ENCODE measurements around the gene PURB.
"Not testable (repeated sequence)": the region's sequence is repeated elsewhere in the genome, so short reads cannot be mapped to it uniquely, and the experiment has no call there.

Gene PURB

DNA sequence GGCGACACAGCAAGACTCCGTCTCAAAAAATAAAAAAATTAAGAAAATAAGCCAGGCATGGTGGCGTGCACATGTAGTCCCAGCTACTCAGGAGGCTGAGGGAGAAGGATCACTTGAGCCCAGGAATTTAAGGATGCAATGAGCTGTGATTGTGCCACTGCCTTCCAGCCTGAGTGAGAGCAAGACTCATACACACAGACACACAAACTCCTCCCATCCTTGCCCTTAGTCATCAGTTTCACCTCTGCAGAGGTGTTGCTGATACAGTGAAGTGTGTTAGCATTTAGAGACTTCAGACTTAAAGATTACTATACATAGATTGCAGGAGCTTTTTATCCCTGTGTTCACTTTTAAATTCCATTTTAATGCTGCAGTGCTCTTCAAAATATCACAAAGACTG, 31.9 kb downstream of the PURB start:
- no peak for DNase-seq (ENCODE audit: low spot score)

DNA sequence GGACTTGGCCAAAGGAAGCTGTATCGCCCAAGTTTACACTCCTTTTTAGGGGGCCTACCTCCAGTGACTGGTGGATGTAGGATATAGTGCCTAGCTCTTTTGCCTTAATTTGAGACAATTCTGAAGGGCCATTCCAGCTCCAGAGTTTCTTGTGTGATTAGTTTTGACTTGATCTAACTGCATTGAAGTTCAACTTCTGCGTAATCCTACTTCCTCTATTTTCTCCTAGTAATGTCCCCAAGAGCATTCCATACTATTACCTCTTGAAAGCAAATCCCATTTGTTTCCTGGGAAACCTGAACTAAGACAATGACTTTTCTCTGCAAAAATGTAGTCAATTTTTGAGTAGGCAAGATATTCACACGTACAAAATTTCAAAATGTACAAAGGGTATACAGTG, 32.7 kb downstream of the PURB start:
- no peak for DNase-seq (ENCODE audit: low spot score)

DNA sequence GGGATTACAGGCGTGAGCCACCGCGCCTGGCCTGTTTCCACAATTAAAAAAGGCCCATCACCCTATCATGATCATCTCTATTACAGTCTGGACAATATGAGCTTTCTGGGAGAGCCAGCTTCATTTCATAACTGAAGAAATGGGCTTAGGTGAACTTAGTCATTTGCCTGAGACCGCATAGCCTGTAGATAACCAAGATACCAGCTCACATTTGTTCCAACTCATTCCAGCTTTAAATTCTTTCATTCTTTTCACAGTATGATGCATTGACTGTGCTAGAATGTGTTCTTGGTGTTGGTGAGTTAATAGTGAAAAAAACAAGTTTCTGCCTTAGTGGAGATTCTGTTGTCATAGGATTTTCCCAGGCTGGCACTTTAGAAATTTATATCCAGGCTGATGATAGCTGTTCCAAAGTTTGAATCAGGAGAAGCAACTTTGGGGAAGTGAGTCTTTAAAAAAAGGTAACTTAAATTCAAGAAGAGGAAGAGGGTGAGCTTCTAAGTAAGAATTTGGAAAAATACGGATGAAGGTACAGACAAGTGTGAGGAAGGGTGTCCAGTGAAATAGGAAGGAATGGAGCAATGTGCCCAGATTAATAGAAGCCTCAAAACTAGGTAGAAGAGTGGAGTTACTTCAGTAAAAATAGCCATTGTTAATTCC, 35.3 kb downstream of the PURB start:
- no peak for DNase-seq (ENCODE audit: low spot score)

DNA sequence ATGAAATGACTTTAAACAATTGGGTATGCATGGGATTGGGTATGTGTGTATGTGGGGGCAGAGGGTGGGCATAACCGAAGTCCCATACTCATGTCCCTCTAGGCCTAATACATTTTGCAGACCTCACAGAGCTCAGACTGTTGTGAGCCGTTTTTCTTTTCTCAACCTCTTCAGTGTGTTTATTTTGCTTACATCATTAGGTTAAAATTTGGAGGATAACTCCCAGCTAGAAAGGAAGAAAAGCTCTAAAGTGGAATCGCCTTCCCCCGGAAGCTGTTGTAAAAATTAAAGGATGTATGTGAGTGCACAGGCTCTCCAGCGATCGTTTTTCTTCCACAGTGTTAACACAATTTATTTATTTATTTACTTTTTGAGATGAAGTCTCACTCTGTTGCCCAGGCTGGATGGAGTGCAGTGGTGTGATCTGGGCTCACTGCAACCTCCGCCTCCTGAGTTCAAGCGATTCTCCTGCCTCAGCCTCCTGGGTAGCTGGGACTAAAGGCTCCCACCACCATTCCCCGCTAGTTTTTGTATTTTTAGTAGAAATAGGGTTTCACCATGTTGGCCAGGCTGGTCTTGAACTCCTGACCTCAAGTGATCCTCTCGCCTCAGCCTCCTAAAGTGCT, 36.0 kb downstream of the PURB start:
- DNase-seq (ENCODE audit: low spot score), result no peak

DNA sequence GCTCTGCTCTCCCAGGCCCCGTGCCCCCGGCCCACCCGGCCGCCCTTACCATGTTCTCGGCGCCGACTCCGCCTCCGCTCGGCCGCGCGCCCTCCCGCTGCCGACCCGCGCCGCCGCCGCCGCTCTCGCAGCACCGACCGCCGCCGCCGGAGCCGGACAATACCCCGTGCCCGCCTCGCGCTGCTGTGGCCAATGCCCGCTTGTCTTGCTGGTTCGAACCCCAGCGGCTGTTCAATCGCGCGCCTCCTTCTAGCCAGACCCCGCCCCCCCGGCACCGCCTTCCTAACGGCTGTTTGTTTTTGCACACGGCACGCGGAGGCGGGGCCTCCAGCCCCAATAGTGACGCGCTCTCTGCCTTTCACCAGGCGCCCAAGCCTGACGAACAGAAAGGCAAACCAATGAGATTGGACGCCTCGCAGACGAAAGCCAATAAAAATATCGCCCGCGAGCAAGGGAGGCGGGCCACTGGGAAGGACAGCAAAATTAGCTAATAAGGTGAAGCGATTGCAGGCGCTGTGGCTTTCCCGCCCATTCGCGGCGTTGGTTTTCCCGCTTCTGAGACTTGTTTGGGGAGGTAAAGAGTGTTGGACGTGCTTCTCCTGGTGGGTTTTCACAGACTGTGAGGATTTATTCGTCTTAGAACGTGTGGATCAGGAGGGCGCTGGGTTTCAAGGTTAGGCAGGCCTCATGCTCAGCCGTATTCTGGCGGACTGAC, 37.3 kb downstream of the PURB start, which contains the start of gene H2AZ2:
H2AZ2 (minus strand) TSS at position 168 of the 715 bp plus-strand sequence; CDS start at position 52, 116 bp downstream.
- DNase-seq (ENCODE audit: low spot score), result peak; percentile 96

DNA sequence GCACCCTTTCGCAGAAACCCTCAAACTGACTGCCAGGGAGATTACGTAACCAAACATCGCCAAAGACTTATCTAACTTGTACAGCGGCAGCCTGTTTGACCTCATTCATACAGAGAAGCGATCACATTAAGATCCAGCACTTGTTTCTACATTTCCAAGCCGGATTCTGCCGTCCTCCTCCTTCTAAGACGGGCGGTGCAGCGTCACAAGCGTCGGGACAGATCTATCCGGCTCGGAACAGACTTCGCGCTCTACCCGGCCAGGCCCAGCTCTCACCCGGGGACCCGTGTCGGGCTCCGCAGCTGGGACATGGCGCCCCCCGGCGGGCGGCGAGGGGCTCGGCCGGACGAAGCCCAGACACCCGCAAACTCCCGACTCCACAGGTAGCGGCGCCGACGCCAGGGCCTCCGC, 37.8 kb downstream of the PURB start:
- DNase-seq (ENCODE audit: low spot score), result peak; percentile 91

DNA sequence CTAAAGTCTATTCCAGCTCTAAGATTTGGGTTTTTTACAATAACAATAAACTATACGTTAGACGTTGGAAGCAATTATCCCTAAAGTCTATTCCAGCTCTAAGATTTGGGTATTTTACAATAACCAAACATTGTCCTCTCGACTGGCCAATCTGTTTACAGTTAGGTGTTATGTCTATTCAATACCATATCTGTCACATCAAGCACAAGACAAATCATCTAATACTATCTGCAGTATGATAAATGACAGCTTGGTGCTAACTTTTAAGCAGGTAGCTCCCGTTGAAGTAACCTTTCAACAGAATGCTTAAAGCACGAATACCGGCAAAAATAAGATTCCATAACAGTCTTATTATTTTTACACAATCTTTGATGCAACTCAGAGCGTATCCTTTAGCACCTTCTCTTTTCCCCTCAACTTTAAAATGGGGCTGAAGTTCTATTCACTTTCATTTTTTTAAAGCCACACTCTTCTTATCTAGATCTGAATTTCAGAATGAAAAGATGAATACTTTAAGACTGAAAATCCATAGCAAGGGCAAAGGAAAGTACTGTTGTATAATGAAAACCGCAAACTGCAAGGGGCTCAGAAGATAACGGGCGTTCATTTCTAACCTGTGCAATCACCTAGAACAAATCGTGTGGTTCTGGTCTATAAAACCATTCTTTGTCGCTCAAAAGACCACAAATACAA, 38.4 kb downstream of the PURB start:
- no peak for DNase-seq (ENCODE audit: low spot score)

DNA sequence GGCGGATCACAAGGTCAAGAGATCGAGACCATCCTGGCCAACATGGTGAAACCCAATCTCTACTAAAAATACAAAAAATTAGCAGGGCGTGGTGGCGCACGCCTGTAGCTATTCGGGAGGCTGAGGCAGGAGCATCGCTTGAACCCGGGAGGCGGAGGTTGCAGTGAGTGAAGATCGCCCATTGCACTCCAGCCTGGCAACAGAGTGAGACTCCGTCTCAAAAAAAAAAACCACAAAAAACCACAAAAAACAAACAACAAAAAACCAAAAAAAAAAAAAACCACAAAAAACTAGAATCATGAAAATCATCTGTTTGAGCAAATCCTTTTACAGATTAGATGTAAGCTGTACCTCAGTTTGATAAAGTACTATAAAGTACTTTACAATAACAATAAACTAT, 38.9 kb downstream of the PURB start:
- DNase-seq (ENCODE audit: low spot score), result not testable (repeated sequence)

DNA sequence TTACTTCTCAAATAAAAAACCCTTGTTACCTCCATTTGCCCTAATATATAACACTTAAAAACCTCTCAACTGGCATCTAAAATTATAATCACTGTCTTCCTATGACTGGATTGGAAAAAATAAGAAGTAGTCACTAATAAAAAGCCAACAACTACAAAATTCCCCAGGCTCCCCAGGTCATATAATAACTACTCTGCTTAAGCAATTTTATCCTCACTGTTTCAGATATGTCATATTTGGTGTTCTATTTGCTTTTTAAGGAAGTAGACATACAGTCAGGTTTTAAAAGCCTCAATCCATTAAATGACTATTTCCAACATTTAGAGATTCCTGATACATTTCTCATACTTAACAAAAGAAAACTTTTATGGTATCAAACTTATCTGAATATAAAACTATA, 39.9 kb downstream of the PURB start:
- no peak for DNase-seq (ENCODE audit: low spot score)

DNA sequence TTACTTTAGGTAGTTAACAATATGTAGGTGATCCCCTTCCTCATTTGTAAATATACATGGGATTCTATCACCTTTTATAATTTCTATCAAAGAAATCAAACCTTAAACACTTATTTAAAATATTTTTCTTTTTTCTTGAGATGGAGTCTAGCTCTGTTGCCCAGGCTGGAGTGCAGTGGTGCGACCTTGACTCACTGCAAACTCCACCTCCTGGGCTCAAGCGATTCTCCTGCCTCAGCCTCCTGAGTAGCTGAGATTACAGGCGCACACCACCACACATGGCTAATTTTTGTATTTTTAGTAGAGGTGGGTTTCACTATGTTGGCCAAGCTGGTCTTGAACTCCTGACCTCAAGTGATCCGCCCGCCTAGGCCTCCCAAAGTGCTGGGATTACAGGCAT, 41.9 kb downstream of the PURB start:
- DNase-seq (ENCODE audit: low spot score), result not testable (repeated sequence)

DNA sequence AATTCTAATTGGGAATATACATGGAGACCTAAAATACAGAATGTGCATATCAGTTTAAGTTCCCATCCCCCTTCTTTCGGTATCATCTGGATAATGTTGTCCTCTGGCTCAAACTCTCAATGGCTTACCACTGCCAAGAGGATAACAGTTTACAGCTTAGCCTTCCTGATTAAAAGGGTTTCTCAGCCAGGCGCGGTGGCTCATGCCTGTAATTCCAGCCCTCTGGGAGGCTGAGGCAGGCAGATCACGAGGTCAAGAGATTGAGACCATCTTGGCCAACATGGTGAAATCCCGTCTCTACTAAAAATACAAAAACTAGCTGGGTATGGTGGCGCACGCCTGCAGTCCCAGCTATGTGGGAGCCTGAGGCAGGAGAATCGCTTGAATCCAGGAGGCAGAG, 42.7 kb downstream of the PURB start:
- not testable (repeated sequence) for DNase-seq (ENCODE audit: low spot score)

DNA sequence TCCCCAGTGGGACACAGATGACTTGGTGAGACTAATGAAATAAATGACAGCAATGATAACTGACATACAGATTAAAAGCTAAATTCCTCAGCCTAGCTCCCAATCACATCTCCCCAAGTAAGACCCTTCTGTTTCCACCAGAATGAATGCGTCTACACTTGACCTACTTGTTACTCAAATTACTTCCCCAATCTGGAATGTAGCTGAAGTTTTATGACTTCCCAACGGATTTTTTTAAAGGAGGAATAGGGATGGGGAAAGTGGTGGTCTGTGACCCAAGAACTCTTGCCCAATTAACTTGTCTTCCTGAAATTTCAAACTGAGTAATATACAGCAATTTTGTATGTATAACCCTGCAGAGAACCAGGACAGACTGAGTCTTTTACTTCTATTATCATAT, 46.6 kb downstream of the PURB start:
- DNase-seq (ENCODE audit: low spot score), result no peak

DNA sequence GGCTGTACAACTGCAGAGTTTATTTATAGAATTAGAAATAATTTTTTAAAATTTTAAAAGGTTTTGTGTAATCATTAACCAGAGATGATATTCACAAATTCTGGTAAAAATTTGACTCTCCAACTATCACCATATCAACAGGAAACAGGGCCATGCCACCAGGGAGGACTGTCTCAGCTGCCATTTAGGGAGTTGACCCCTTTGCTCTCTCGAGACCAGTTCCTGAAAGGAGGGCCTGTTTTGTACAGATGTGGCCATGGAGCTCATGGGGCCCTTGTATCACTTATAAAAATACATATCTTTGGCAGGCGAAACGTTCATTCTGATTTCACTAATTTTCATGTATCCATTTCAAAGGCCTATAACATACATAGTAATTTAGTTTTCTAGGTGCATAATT, 57.8 kb downstream of the PURB start:
- no peak for DNase-seq (ENCODE audit: low spot score)
